Mesenchymal stem cell (in vitro differentiated cells and primary cell): ENCODE measurements around the gene TRIM50.

Experiments used
- DNase-seq: peaks from one replicate; pipeline ENCODE4 v3.0.0-alpha.2; 2013
- H2AFZ ChIP-seq: one replicate; pipeline ENCODE4 v1.6.1; 2013; ENCODE audit warnings: low read depth, mild to moderate bottlenecking, control low read depth, inconsistent platforms, low read length, moderate library complexity
- H2AK5ac ChIP-seq: 2 replicates; pipeline ENCODE4 v1.6.1; 2013; ENCODE audit warnings: low read length, moderate library complexity, mild to moderate bottlenecking, inconsistent platforms; ENCODE audit not compliant: severe bottlenecking
- H2BK120ac ChIP-seq: one replicate; pipeline ENCODE4 v1.6.1; 2013; ENCODE audit warnings: low read depth, mild to moderate bottlenecking, inconsistent platforms, low read length, moderate library complexity
- H2BK12ac ChIP-seq, 2 experiments: one replicate each; pipeline ENCODE4 v1.6.1; 2013; ENCODE audit warnings: inconsistent platforms in 2 of 2, low read length in 2 of 2, mild to moderate bottlenecking in 2 of 2, moderate library complexity in 2 of 2, control low read depth in 1 of 2
- H2BK15ac ChIP-seq: one replicate; pipeline ENCODE4 v1.6.1; 2013; ENCODE audit warnings: mild to moderate bottlenecking, low read depth, inconsistent platforms; ENCODE audit not compliant: poor library complexity, severe bottlenecking
- H2BK5ac ChIP-seq: 2 replicates; pipeline ENCODE4 v1.6.1; 2013; ENCODE audit warnings: low read depth, mild to moderate bottlenecking, low read length, control low read depth, inconsistent platforms; ENCODE audit not compliant: poor library complexity, severe bottlenecking
- H3K14ac ChIP-seq, 2 experiments: one replicate each; pipeline ENCODE4 v1.6.1; 2013; ENCODE audit warnings: inconsistent platforms in 2 of 2, low read length in 2 of 2, control low read depth in 1 of 2, mild to moderate bottlenecking in 1 of 2, moderate library complexity in 1 of 2
- H3K18ac ChIP-seq, 2 experiments: one replicate each; pipeline ENCODE4 v1.6.1; 2013; ENCODE audit warnings: inconsistent platforms in 2 of 2, low read length in 2 of 2, control low read depth in 1 of 2, low read depth in 1 of 2, mild to moderate bottlenecking in 1 of 2
- H3K23ac ChIP-seq, 2 experiments: one replicate each; pipeline ENCODE4 v1.6.1; 2013; ENCODE audit warnings: inconsistent platforms in 2 of 2, low read length in 2 of 2, mild to moderate bottlenecking in 2 of 2, moderate library complexity in 2 of 2, control low read depth in 1 of 2
- H3K27ac ChIP-seq: 2 replicates; pipeline ENCODE4 v1.5.1; 2013; ENCODE audit warnings: mild to moderate bottlenecking, moderate library complexity, low read length, control low read depth, inconsistent platforms; ENCODE audit not compliant: poor library complexity, severe bottlenecking
- H3K27me3 ChIP-seq, 2 experiments: 2 replicates each; pipeline versions ENCODE4 v1.6.1 to v1.7.0; 2013; ENCODE audit warnings: low read length in 2 of 2, mild to moderate bottlenecking in 2 of 2, moderate library complexity in 2 of 2, control low read depth in 1 of 2, inconsistent platforms in 1 of 2; ENCODE audit not compliant: control insufficient read depth in 1 of 2, insufficient read depth in 1 of 2
- H3K36me3 ChIP-seq, 2 experiments: 2 replicates each; pipeline versions ENCODE4 v1.6.1 to v1.7.0; 2013; ENCODE audit warnings: low read length in 2 of 2, control low read depth in 1 of 2, inconsistent platforms in 1 of 2, low read depth in 1 of 2, mild to moderate bottlenecking in 1 of 2; ENCODE audit not compliant: insufficient read depth in 2 of 2, control insufficient read depth in 1 of 2
- H3K4ac ChIP-seq, 2 experiments: one replicate each; pipeline ENCODE4 v1.6.1; 2013; ENCODE audit warnings: inconsistent platforms in 2 of 2, low read length in 2 of 2, mild to moderate bottlenecking in 2 of 2, moderate library complexity in 2 of 2, control low read depth in 1 of 2, low read depth in 1 of 2
- H3K4me1 ChIP-seq: 2 replicates; pipeline ENCODE4 v1.6.1; 2013; ENCODE audit warnings: low read depth, low read length, control low read depth; ENCODE audit not compliant: control insufficient read depth, insufficient read depth
- H3K4me2 ChIP-seq: 2 replicates; pipeline ENCODE4 v1.6.1; 2013; ENCODE audit warnings: low read length, mild to moderate bottlenecking, inconsistent platforms; ENCODE audit not compliant: poor library complexity, severe bottlenecking
- H3K4me3 ChIP-seq, 2 experiments: 2 replicates each; pipeline versions ENCODE4 v1.5.1 to v1.7.0; 2013; ENCODE audit warnings: low read length in 2 of 2, mild to moderate bottlenecking in 2 of 2, control low read depth in 1 of 2, low read depth in 1 of 2; ENCODE audit not compliant: insufficient read depth in 1 of 2
- H3K79me1 ChIP-seq: replicated peaks from 2 replicates; pipeline ENCODE4 v1.6.1; 2013; ENCODE audit warnings: mild to moderate bottlenecking, control low read depth, low read length, inconsistent platforms; ENCODE audit not compliant: poor library complexity, severe bottlenecking
- H3K9ac ChIP-seq: 2 replicates; pipeline ENCODE4 v1.7.0; 2013; ENCODE audit warnings: mild to moderate bottlenecking, low read length, moderate library complexity
- H3K9me3 ChIP-seq: 2 replicates; pipeline ENCODE4 v1.7.0; 2013; ENCODE audit warnings: mild to moderate bottlenecking, low read length; ENCODE audit not compliant: control insufficient read depth
- H4K8ac ChIP-seq: one replicate; pipeline ENCODE4 v1.6.1; 2013; ENCODE audit warnings: inconsistent platforms, mild to moderate bottlenecking, low read length, moderate library complexity
- H4K91ac ChIP-seq: one replicate; pipeline ENCODE4 v1.6.1; 2013; ENCODE audit warnings: mild to moderate bottlenecking, low read length, inconsistent platforms
- WGBS: methylation state at CpG from one replicate; pipeline ENCODE4 v1.1.7; 2013; ENCODE audit warnings: mixed read lengths; 5-methylcytosine and 5-hydroxymethylcytosine counted together

The TRIM50 gene

DNA sequence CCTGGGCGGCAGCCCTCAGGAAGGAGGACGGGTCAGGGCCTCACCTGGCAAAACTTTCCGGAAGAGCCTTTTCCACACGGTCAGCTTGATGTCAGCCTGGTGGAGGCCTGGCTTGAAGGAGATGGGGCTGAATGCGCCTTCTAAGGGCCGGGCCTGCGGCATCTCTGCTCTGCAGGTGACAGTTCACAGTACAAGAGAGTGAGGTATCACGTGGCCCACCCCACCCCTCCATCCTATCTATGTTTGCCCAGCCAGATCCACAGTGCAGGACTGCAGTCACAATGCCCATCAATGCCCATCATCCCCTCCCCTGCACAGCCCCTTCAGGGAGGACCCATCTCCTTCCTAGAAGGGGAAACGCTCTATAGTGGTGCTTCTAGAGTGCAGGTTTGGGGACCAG lies 11.4 kb downstream of the TRIM50 start:
- no peak overlapping the region for H2AK5ac ChIP-seq
- H3K14ac ChIP-seq, result peak overlapping the region in 1 of 2 experiments; percentile 14
- no peak overlapping the region for H3K23ac ChIP-seq
- no peak overlapping the region for H2BK120ac ChIP-seq
- DNase-seq, result no peak
- no peak overlapping the region for H3K4me2 ChIP-seq
- H3K27me3 ChIP-seq, result peaks cover 0 to 14% of the 10 kb centered on the region in 2 experiments
- no peaks in the 10 kb centered on the region for H3K4me1 ChIP-seq
- H3K4ac ChIP-seq, result no peak overlapping the region
- 91% methylated on average over 9 of the region's 9 CpGs for WGBS
- no peak overlapping the region for H2BK15ac ChIP-seq
- no peaks in the 10 kb centered on the region for H3K79me1 ChIP-seq
- no peak overlapping the region for H2BK12ac ChIP-seq
- no peak overlapping the region for H3K4me3 ChIP-seq
- H3K36me3 ChIP-seq, result no peaks in the 10 kb centered on the region
- H3K18ac ChIP-seq, result no peak overlapping the region
- no peaks in the 10 kb centered on the region for H3K9me3 ChIP-seq
- no peak overlapping the region for H2AFZ ChIP-seq
- H4K91ac ChIP-seq, result peak overlapping the region; percentile 34
- no peak overlapping the region for H3K27ac ChIP-seq
- H2BK5ac ChIP-seq, result no peak overlapping the region
- no peak overlapping the region for H3K9ac ChIP-seq
- no peak overlapping the region for H4K8ac ChIP-seq

DNA sequence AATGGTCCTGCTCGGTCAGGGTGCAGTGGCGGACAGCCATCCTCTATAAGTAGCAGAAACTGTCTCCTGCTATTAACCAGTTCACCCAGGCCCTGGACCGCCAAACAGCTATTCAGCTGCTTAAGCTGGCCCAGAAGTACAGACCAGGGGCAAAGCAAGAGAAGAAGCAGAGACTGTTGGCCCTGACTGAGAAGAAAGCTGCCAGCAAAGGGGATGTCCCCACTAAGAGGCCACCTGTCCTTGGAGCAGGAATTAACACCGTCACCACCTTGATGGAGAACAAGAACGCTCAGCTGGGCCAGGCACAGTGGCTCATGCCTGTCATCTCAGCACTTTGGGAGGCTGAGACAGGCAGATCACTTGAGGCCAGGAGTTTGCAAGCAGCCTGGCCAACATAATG lies 13.6 kb downstream of the TRIM50 start:
- peaks cover 0 to 7% of the 10 kb centered on the region in 2 experiments for H3K27me3 ChIP-seq
- no peak overlapping the region for H3K4me2 ChIP-seq
- H3K9me3 ChIP-seq, result no peaks in the 10 kb centered on the region
- no peaks in the 10 kb centered on the region for H3K4me1 ChIP-seq
- H3K4ac ChIP-seq, result no peak overlapping the region
- H2BK15ac ChIP-seq, result no peak overlapping the region
- no peak overlapping the region for H4K91ac ChIP-seq
- H4K8ac ChIP-seq, result no peak overlapping the region
- no peak overlapping the region for H2BK12ac ChIP-seq
- no peak overlapping the region for H2BK120ac ChIP-seq
- H3K79me1 ChIP-seq, result peaks cover under 1% of the 10 kb centered on the region
- no peak overlapping the region for H3K14ac ChIP-seq
- H2BK5ac ChIP-seq, result no peak overlapping the region
- no peak for DNase-seq
- WGBS, result 93% methylated on average over 5 of the region's 5 CpGs
- H3K18ac ChIP-seq, result no peak overlapping the region
- H3K23ac ChIP-seq, result no peak overlapping the region
- H3K27ac ChIP-seq, result no peak overlapping the region
- no peak overlapping the region for H2AFZ ChIP-seq
- no peak overlapping the region for H3K9ac ChIP-seq
- H3K4me3 ChIP-seq, result no peak overlapping the region
- H2AK5ac ChIP-seq, result no peak overlapping the region
- no peaks in the 10 kb centered on the region for H3K36me3 ChIP-seq

DNA sequence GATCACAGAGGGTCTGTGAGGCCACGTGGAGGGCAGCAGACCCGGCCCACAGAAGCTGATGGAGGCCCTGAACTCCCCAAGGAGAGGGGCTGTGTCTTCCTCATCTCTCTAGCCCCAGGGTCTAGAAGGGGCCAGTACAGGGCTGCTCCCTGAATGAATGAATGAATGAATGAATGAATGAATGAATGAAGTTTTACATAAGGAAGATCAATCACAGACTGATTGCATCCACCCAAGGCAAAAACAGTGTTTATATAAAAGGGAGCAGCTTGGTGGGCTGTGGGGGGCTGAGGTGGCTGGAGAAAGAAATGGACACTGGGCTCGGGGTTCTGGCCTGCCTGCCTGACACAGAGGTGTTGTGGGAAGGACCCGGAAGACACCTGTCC lies 14.4 kb downstream of the TRIM50 start:
- Histone ChIP-seq H3K4me2 (no peak overlapping the region), H3K27me3 (peaks cover 0 to 7% of the 10 kb centered on the region in 2 experiments), H2AK5ac (no peak overlapping the region), H3K36me3 (no peaks in the 10 kb centered on the region), H2BK5ac (no peak overlapping the region), H3K23ac (no peak overlapping the region), H3K4ac (no peak overlapping the region), H3K18ac (no peak overlapping the region), H2BK120ac (no peak overlapping the region), H3K14ac (no peak overlapping the region), H3K79me1 (peaks cover 3% of the 10 kb centered on the region), H2AFZ (no peak overlapping the region), H3K4me3 (no peak overlapping the region), H2BK12ac (no peak overlapping the region), H4K8ac (no peak overlapping the region), H3K4me1 (peaks cover 2% of the 10 kb centered on the region), H2BK15ac (no peak overlapping the region), H3K27ac (no peak overlapping the region), H3K9ac (no peak overlapping the region), H4K91ac (no peak overlapping the region), H3K9me3 (no peaks in the 10 kb centered on the region)
- WGBS, result 83% methylated on average over 4 of the region's 4 CpGs
- no peak for DNase-seq

DNA sequence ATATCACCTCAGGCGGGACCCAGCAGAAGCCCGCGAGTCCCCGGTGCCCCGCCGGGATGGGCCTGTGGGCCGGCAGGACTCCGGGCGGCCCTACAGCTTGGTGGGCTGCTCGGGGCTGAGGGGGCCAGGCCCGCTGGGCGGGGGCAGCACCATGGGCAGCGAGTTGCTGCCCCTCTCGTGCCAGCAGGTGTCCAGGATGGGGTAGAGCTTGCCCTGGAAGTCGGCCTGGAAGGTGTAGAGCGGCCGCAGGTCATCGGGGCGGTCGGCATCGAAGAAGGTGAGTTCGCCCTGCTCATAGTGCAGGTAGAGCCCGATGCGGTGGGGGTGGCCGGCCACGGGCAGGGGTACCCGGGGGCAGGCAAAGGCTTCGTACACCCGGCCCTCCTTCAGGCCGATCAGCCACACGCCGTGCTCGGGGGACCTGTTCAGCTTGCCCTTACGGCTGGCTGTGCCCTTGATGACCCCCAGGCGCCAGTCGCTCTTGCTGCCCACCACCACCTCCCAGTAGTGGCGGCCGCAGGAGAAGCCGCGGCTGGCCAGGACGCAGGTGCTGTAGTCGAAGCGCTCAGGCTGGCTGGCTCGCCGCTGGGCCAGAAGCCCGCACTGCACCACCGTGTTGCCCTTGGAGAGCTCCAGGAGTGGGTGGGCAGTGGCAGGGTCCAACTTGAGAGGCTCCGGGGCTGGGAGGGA lies 14.9 kb downstream of the TRIM50 start:
- H3K9me3 ChIP-seq, result no peaks in the 10 kb centered on the region
- no peak overlapping the region for H2BK15ac ChIP-seq
- no peak overlapping the region for H3K4ac ChIP-seq
- H3K18ac ChIP-seq, result no peak overlapping the region
- H3K4me1 ChIP-seq, result peaks cover 5% of the 10 kb centered on the region
- no peak overlapping the region for H3K4me3 ChIP-seq
- no peak overlapping the region for H4K8ac ChIP-seq
- H3K27ac ChIP-seq, result no peak overlapping the region
- no peak overlapping the region for H3K9ac ChIP-seq
- no peak overlapping the region for H2AFZ ChIP-seq
- H2BK120ac ChIP-seq, result no peak overlapping the region
- no peak for DNase-seq
- H3K79me1 ChIP-seq, result peaks cover 6% of the 10 kb centered on the region
- H2BK5ac ChIP-seq, result no peak overlapping the region
- H4K91ac ChIP-seq, result no peak overlapping the region
- no peak overlapping the region for H2AK5ac ChIP-seq
- H3K23ac ChIP-seq, result no peak overlapping the region
- H3K36me3 ChIP-seq, result no peaks in the 10 kb centered on the region
- peaks cover 0 to 5% of the 10 kb centered on the region in 2 experiments for H3K27me3 ChIP-seq
- 95% methylated on average over 48 of the region's 48 CpGs for WGBS
- no peak overlapping the region for H2BK12ac ChIP-seq
- no peak overlapping the region for H3K14ac ChIP-seq
- H3K4me2 ChIP-seq, result no peak overlapping the region
